Measurements from ENCODE around the gene SPRY1. TPM values are rescaled to one million over a fixed set of nuclear protein-coding genes. Genes with fewer than 3 reads are reported as not detected.

The SPRY1 gene
- total and polyA plus RNA-seq, 9 of the 15 experiments (the other 6 are each of a cell fraction or from before 2014, with no cell fraction given): 0.18 to 1.9 (median 0.45) TPM; not detected in 1

GRCh38 chr4:123359449-123360315, 36.9 kb upstream of the SPRY1 start:
- H3K27ac ChIP-seq (ENCODE audit: extremely low read depth, low read depth, low read length): no peak overlapping the region
- no peak overlapping the region for H3K4me2 ChIP-seq (ENCODE audit: insufficient read depth, low read length)
- 52% methylated on average over 5 of the region's 5 CpGs for WGBS (ENCODE audit: insufficient coverage, low coverage, missing lambda C conversion rate)
- H4K20me1 ChIP-seq (replicated peaks; ENCODE audit: control insufficient read depth, insufficient read depth, low read length): no peaks in the 10 kb centered on the region
- intact Hi-C loops (cut with micrococcal nuclease) (no loop called here), in situ Hi-C loops (cut with MboI) (loop anchor here (25.0 kb wide), 1 partner anchor 903 kb away; no protein-coding TSS in a partner anchor)
- no peaks in the 10 kb centered on the region for H3K9me1 ChIP-seq (ENCODE audit: control insufficient read depth, insufficient read depth, low read length)
- no peaks in the 10 kb centered on the region for H3K27me3 ChIP-seq (ENCODE audit: control insufficient read depth in 2 of 2, insufficient read depth in 2 of 2, low read length in 2 of 2)
- H3K79me2 ChIP-seq (ENCODE audit: control insufficient read depth, insufficient read depth, low read length): no peaks in the 10 kb centered on the region
- no peaks in the 10 kb centered on the region for H3K9me3 ChIP-seq (replicated peaks; ENCODE audit: control insufficient read depth, insufficient read depth, low read depth, low read length)
- FAIRE-seq: no peak
- ChIA-PET POLR2A (interaction anchor here (0.6 to 2.4 kb wide), 3 partner anchors 10 to 1314 kb away, joined by 3 to 7 read pairs (median 3); no protein-coding TSS in a partner anchor), CTCF (ENCODE audit: low intra/inter-chr PET ratio) (no interaction called here)
- peak overlapping the region; percentile 58 for H2AFZ ChIP-seq (ENCODE audit: low read depth, low read length)
- BruUV-seq (replicated peaks): no TSS peak
- DNase-seq (ENCODE audit: extremely low read depth in 1 of 4, low spot score in 3 of 4): no peak
- no peaks in the 10 kb centered on the region for H3K36me3 ChIP-seq (ENCODE audit: control insufficient read depth, insufficient read depth, low read length)
- ATAC-seq: peak; percentile 32; the same call in 2 of the 3 replicates
- H3K4me3 ChIP-seq: no peak overlapping the region
- H3K4me1 ChIP-seq (replicated peaks in 1 of 2; ENCODE audit: control insufficient read depth in 2 of 2, insufficient read depth in 2 of 2, low read length in 2 of 2): peaks cover 8 to 15% of the 10 kb centered on the region in 2 experiments; a peak in 3 of 5 replicates
- no peak overlapping the region for H3K9ac ChIP-seq (ENCODE audit: insufficient read depth in 1 of 2, low read depth in 2 of 2, low read length in 2 of 2)
- TF ChIP-seq YBX1 (IDR thresholded peaks at IDR 0.05): no peak
- TF ChIP-seq, protein P1, sequence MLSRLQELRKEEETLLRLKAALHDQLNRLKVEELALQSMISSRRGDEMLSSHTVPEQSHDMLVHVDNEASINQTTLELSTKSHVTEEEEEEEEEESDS (CRISPR knock-in tag; IDR thresholded peaks at IDR 0.05): no peak
- TF ChIP-seq ZNF431 (CRISPR knock-in tag; IDR thresholded peaks at IDR 0.05): no peak
- TF ChIP-seq SRSF3 (IDR thresholded peaks at IDR 0.05; ENCODE audit: insufficient read depth, low read length): no peak
- no peak for TF ChIP-seq SETDB1 (IDR thresholded peaks at IDR 0.05; ENCODE audit: low read length)
- TF ChIP-seq, protein P2, sequence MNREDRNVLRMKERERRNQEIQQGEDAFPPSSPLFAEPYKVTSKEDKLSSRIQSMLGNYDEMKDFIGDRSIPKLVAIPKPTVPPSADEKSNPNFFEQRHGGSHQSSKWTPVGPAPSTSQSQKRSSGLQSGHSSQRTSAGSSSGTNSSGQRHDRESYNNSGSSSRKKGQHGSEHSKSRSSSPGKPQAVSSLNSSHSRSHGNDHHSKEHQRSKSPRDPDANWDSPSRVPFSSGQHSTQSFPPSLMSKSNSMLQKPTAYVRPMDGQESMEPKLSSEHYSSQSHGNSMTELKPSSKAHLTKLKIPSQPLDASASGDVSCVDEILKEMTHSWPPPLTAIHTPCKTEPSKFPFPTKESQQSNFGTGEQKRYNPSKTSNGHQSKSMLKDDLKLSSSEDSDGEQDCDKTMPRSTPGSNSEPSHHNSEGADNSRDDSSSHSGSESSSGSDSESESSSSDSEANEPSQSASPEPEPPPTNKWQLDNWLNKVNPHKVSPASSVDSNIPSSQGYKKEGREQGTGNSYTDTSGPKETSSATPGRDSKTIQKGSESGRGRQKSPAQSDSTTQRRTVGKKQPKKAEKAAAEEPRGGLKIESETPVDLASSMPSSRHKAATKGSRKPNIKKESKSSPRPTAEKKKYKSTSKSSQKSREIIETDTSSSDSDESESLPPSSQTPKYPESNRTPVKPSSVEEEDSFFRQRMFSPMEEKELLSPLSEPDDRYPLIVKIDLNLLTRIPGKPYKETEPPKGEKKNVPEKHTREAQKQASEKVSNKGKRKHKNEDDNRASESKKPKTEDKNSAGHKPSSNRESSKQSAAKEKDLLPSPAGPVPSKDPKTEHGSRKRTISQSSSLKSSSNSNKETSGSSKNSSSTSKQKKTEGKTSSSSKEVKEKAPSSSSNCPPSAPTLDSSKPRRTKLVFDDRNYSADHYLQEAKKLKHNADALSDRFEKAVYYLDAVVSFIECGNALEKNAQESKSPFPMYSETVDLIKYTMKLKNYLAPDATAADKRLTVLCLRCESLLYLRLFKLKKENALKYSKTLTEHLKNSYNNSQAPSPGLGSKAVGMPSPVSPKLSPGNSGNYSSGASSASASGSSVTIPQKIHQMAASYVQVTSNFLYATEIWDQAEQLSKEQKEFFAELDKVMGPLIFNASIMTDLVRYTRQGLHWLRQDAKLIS (CRISPR knock-in tag; IDR thresholded peaks at IDR 0.05): no peak
- TF ChIP-seq, protein P3, sequence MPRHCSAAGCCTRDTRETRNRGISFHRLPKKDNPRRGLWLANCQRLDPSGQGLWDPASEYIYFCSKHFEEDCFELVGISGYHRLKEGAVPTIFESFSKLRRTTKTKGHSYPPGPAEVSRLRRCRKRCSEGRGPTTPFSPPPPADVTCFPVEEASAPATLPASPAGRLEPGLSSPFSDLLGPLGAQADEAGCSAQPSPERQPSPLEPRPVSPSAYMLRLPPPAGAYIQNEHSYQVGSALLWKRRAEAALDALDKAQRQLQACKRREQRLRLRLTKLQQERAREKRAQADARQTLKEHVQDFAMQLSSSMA (CRISPR knock-in tag; IDR thresholded peaks at IDR 0.05): no peak
- TF ChIP-seq PCBP1 (IDR thresholded peaks at IDR 0.05; ENCODE audit: low read depth, low read length, poor library complexity, severe bottlenecking): no peak
- no peak for TF ChIP-seq NELFE (IDR thresholded peaks at IDR 0.05; ENCODE audit: insufficient read depth, insufficient read length)
- no peak for TF ChIP-seq NFE2 (IDR thresholded peaks at IDR 0.05; ENCODE audit: low read depth)
- TF ChIP-seq CHD4 (IDR thresholded peaks at IDR 0.05; ENCODE audit: insufficient read depth, insufficient replicate concordance, low read depth, low read length, poor library complexity, severe bottlenecking): no peak
- no peak for TF ChIP-seq ZNF586 (CRISPR knock-in tag; conservative IDR thresholded peaks at IDR 0.05)
- TF ChIP-seq CREB3 (tag; conservative IDR thresholded peaks at IDR 0.05; ENCODE audit: low read depth): no peak
- no peak for TF ChIP-seq ZNF780A (CRISPR knock-in tag; IDR thresholded peaks at IDR 0.05)

All from K562 (cell line).